Muscle of leg (tissue), 11 donors: Measurements from ENCODE around the gene TMEM91. TPM values are rescaled to one million over a fixed set of nuclear protein-coding genes. Genes with fewer than 3 reads are reported as not detected.

Experiments used
- DNase-seq: peaks from one replicate; pipeline ENCODE4 v3.0.0; 2013
- H3K27ac ChIP-seq: one replicate; pipeline ENCODE4 v1.5.1; 2013; ENCODE audit warnings: mild to moderate bottlenecking, low read length, control low read depth
- H3K27me3 ChIP-seq: one replicate; pipeline ENCODE4 v1.6.1; 2013; ENCODE audit warnings: low read length; ENCODE audit not compliant: control insufficient read depth, insufficient read depth
- H3K36me3 ChIP-seq: one replicate; pipeline ENCODE4 v1.6.1; 2013; ENCODE audit warnings: low read length; ENCODE audit not compliant: control insufficient read depth, insufficient read depth
- H3K4me1 ChIP-seq: one replicate; pipeline ENCODE4 v1.6.1; 2013; ENCODE audit warnings: low read length; ENCODE audit not compliant: control insufficient read depth, insufficient read depth
- H3K4me3 ChIP-seq: one replicate; pipeline ENCODE4 v1.5.1; 2013; ENCODE audit warnings: low read length, control low read depth
- H3K9me3 ChIP-seq: replicated peaks from 2 replicates; pipeline ENCODE4 v1.6.1; 2013; ENCODE audit warnings: low read depth, low read length; ENCODE audit not compliant: control insufficient read depth
- WGBS: methylation state at CpG from one replicate; pipeline ENCODE4 v1.1.5; 2013; ENCODE audit warnings: missing lambda C conversion rate; ENCODE audit not compliant: insufficient coverage; 5-methylcytosine and 5-hydroxymethylcytosine counted together
- polyA plus RNA-seq, 8 donors: library from polyadenylated mRNA; unstranded; fragments of 120-200 nt; gene quantifications; one replicate each; pipeline versions ENCODE4 v1.2.1 to v1.2.3, GENCODE V29; 2013; ENCODE audit warnings: inconsistent platforms in 1 of 8, low replicate concordance in 1 of 8; ENCODE audit not compliant: insufficient read length in 8 of 8, insufficient read depth in 1 of 8
- total RNA-seq: library from RNA; stranded (reverse); fragments of 120-200 nt; gene quantifications from one replicate; pipeline ENCODE4 v1.2.4, GENCODE V29; 2013

The TMEM91 gene
- total and polyA plus RNA-seq, 9 donors: 2.6 to 9.2 (median 5.3) TPM

DNA sequence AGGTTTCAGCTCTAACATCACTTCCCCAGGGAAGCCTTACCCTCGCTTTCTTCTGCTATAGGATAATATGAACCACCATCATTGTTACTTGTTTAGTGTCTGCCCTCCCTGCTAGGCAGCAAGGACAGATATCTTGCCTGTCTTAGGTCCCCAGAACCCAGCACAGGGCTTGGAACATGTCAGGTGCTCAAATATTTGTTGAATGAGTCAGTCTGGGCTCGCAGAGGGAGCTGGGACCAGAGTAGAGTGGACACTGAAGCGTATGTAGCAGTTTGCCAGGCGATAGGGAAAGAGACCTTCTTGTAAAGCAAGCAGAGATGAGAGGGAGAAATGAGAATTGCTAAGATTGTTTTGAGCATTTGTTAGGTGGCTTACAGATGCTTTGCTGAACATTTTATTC is 33.0 kb downstream of the TMEM91 start:
- H3K36me3 ChIP-seq: peaks cover 40% of the 10 kb centered on the region
- 67% methylated on average over 4 of the region's 4 CpGs for WGBS
- no peaks in the 10 kb centered on the region for H3K9me3 ChIP-seq
- no peak overlapping the region for H3K4me3 ChIP-seq
- H3K27ac ChIP-seq: peak overlapping the region; percentile 29
- DNase-seq: no peak
- H3K4me1 ChIP-seq: peaks cover 2% of the 10 kb centered on the region
- no peaks in the 10 kb centered on the region for H3K27me3 ChIP-seq

GRCh38 chr19:41410336-41411054 is 34.2 kb downstream of the TMEM91 start:
- 93% methylated on average over 17 of the region's 23 CpGs for WGBS
- no peaks in the 10 kb centered on the region for H3K27me3 ChIP-seq
- H3K9me3 ChIP-seq: no peaks in the 10 kb centered on the region
- no peak for DNase-seq
- H3K36me3 ChIP-seq: peaks cover 51% of the 10 kb centered on the region
- peaks cover 14% of the 10 kb centered on the region for H3K4me1 ChIP-seq
- H3K4me3 ChIP-seq: no peak overlapping the region
- H3K27ac ChIP-seq: no peak overlapping the region

- no peak for DNase-seq
- H3K27ac ChIP-seq: no peak overlapping the region
- WGBS: 82% methylated on average over 5 of the region's 9 CpGs
- no peaks in the 10 kb centered on the region for H3K9me3 ChIP-seq
- H3K36me3 ChIP-seq: peaks cover 56% of the 10 kb centered on the region
- H3K27me3 ChIP-seq: no peaks in the 10 kb centered on the region
- H3K4me3 ChIP-seq: no peak overlapping the region
- H3K4me1 ChIP-seq: peaks cover 14% of the 10 kb centered on the region
These were observed 35.0 kb downstream of the TMEM91 start for GRCh38 chr19:41411100-41411967.

DNA sequence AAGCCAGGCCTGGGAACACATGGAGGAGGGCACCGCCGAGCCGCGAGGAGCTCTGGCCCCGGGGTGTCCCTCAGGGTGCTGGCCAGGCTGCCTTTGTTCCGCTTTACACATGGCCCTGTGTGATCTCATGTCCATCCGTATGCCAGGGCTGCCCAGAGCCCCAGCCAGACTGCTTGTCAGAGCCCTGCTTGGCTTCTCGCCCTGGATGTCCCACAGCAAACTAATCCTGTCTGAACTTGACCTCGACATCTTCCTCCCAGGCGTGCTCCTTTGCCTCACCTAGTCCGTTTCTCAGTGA is 35.6 kb downstream of the TMEM91 start:
- Histone ChIP-seq H3K4me3 (no peak overlapping the region), H3K27ac (no peak overlapping the region), H3K36me3 (peaks cover 59% of the 10 kb centered on the region), H3K27me3 (no peaks in the 10 kb centered on the region), H3K4me1 (peaks cover 14% of the 10 kb centered on the region), H3K9me3 (no peaks in the 10 kb centered on the region)
- WGBS: 87% methylated on average over 11 of the region's 11 CpGs
- no peak for DNase-seq

GRCh38 chr19:41412953-41413352 is 36.6 kb downstream of the TMEM91 start:
- H3K27ac ChIP-seq: no peak overlapping the region
- WGBS: 100% methylated on average over 2 of the region's 5 CpGs
- no peak overlapping the region for H3K4me3 ChIP-seq
- peaks cover 57% of the 10 kb centered on the region for H3K36me3 ChIP-seq
- no peaks in the 10 kb centered on the region for H3K9me3 ChIP-seq
- DNase-seq: no peak
- H3K4me1 ChIP-seq: peaks cover 14% of the 10 kb centered on the region
- H3K27me3 ChIP-seq: no peaks in the 10 kb centered on the region

- Histone ChIP-seq H3K27me3 (no peaks in the 10 kb centered on the region), H3K4me3 (no peak overlapping the region), H3K27ac (no peak overlapping the region), H3K9me3 (no peaks in the 10 kb centered on the region), H3K4me1 (peaks cover 14% of the 10 kb centered on the region), H3K36me3 (peaks cover 61% of the 10 kb centered on the region)
- DNase-seq: no peak
- 86% methylated on average over 8 of the region's 10 CpGs for WGBS
These were observed 37.6 kb downstream of the TMEM91 start for GRCh38 chr19:41413947-41414346.

- 91% methylated on average over 9 of the region's 9 CpGs for WGBS
- Histone ChIP-seq H3K27me3 (no peaks in the 10 kb centered on the region), H3K36me3 (peaks cover 65% of the 10 kb centered on the region), H3K9me3 (no peaks in the 10 kb centered on the region), H3K4me3 (no peak overlapping the region), H3K4me1 (peaks cover 14% of the 10 kb centered on the region), H3K27ac (no peak overlapping the region)
- no peak for DNase-seq
These were observed 38.1 kb downstream of the TMEM91 start for GRCh38 chr19:41414461-41414860.

DNA sequence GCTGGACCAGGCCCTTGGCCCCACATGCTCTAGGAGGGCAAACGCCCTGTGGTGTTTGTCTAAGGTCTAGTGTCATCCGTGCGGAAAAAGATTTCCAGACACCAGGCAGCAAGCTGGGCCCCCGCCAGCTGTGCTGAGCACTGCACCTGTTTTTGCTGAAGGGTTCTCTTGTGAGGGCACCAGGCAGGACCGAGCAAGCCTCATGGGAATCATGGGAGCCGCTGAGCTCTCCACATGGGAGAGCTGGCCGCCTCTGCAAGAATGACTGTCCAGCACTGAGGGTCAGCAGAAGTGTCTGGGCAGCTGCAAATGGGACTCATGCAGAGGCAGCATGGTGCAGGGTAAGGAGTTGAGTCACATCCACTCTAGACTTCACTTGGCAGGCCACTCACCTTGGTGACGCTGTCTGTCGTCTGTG is 38.8 kb downstream of the TMEM91 start:
- H3K36me3 ChIP-seq: peaks cover 72% of the 10 kb centered on the region
- H3K27ac ChIP-seq: no peak overlapping the region
- H3K4me3 ChIP-seq: no peak overlapping the region
- WGBS: 67% methylated on average over 5 of the region's 9 CpGs
- peak; percentile 48 for DNase-seq
- no peaks in the 10 kb centered on the region for H3K27me3 ChIP-seq
- H3K9me3 ChIP-seq: no peaks in the 10 kb centered on the region
- peaks cover 14% of the 10 kb centered on the region for H3K4me1 ChIP-seq

DNA sequence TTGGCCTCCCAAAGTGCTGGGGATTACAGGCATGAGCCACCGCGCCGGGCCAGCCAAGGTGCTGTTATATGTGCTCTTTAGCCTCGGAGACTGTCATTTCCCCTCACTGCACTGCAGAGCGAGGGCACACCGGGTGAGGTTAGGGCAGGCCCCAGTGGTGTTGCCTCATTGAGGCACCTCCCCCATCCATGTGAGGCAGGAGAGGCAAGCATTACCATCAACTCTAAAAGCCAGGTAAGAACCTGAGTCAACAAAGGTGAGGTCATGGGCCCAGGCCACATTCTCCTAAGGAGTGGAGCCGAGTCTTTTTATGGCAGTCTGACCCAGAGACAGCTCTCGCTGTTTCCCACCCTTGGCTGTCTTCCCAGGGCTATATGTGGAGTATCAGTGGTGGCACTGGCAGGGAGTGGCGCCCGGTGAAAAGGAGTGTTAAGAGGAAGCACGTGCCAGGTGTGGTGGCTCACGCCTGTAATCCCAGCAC is 39.9 kb downstream of the TMEM91 start:
- no peaks in the 10 kb centered on the region for H3K9me3 ChIP-seq
- WGBS: 96% methylated on average over 8 of the region's 12 CpGs
- peaks cover 73% of the 10 kb centered on the region for H3K36me3 ChIP-seq

GRCh38 chr19:41420101-41420880 is 44.0 kb downstream of the TMEM91 start:
- H3K36me3 ChIP-seq: peaks cover 70% of the 10 kb centered on the region
- WGBS: 80% methylated on average over 5 of the region's 8 CpGs
- H3K27me3 ChIP-seq: no peaks in the 10 kb centered on the region
- no peak overlapping the region for H3K4me3 ChIP-seq
- H3K4me1 ChIP-seq: peaks cover 2% of the 10 kb centered on the region
- DNase-seq: peak; percentile 53
- H3K9me3 ChIP-seq: no peaks in the 10 kb centered on the region
- no peak overlapping the region for H3K27ac ChIP-seq

More for the DNA sequence above, 39.9 kb downstream of the TMEM91 start:
- no peak for DNase-seq
- H3K4me3 ChIP-seq: no peak overlapping the region
- H3K27ac ChIP-seq: no peak overlapping the region
- no peaks in the 10 kb centered on the region for H3K27me3 ChIP-seq
- peaks cover 14% of the 10 kb centered on the region for H3K4me1 ChIP-seq
